MV-4-11 (cell line): ENCODE measurements around the gene FYCO1.

Experiments used
- DNase-seq: peaks from one replicate; lab custom pipeline; 2025; lab: John Stamatoyannopoulos, UW

Gene FYCO1

GRCh38 chr3:45965253-45965652 is 30.4 kb downstream of the FYCO1 start:
- no peak for DNase-seq

- DNase-seq, result no peak
Observed at GRCh38 chr3:45964139-45964538, 31.5 kb downstream of the FYCO1 start.

- DNase-seq, result no peak
Observed at GRCh38 chr3:45962033-45962432, 33.6 kb downstream of the FYCO1 start.

DNA sequence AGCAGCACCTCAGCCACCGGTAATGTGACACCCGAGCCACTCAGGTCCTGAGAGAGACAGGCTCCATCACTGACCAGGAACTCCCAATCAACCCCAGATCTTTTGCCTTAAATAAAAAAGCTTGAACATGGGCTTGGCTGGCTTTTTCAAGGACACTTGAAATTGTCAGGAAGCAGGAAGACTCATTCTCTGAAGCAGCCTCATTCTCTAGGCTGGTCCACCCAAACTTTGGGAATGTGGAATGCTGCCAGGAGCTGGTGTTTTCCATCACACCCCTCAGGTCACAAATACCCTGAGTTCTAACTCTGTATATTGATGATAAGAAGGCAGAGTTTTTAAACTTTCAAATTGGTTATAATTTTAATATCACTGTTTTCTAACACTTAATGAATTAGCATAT is 35.3 kb downstream of the FYCO1 start:
- DNase-seq, result no peak

DNA sequence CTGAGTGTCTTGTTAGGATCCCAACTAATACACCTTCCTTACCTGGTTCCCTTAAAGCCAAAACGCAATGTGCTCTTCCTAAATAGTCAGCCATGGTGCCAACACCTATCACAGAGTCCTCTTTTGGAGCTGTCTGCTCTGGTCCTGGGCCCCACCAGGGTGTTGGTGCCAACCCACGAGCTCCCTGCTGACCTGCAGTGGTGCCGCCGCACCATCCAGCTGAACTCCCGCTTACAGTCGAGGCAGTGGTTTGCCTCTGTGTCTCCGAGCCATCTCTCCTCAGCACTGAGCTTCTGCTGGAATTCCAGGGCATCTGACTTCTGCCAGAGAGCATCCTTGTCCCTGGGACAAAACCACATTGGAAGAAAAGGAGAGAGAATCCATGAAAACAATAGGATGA is 36.4 kb downstream of the FYCO1 start:
- no peak for DNase-seq

DNA sequence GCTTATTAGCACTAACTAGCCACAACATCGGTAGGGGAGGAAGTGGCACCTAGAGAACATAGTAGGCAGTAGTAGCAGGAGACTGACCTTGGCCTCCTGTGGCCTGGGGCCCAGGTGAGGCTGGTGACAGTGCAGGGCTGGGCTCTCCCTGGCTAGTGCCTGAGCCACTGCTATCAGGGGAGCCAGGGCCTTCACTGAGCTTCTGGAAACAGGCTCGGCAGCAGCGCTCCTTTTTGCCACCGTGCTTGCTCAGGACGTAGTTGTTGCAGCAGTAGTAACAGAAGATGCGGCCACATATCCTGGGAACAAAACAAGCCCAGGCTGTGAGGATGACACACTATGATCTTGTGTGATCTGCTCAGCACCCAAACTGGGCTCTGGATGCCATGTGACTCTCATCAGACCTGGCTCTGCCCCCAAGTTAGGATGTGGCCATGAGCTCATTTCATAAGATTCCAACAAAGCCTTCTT is 37.3 kb downstream of the FYCO1 start:
- no peak for DNase-seq

GRCh38 chr3:45957586-45957985 is 38.0 kb downstream of the FYCO1 start:
- DNase-seq, result no peak

GRCh38 chr3:45955706-45956105 is 39.9 kb downstream of the FYCO1 start:
- no peak for DNase-seq

DNA sequence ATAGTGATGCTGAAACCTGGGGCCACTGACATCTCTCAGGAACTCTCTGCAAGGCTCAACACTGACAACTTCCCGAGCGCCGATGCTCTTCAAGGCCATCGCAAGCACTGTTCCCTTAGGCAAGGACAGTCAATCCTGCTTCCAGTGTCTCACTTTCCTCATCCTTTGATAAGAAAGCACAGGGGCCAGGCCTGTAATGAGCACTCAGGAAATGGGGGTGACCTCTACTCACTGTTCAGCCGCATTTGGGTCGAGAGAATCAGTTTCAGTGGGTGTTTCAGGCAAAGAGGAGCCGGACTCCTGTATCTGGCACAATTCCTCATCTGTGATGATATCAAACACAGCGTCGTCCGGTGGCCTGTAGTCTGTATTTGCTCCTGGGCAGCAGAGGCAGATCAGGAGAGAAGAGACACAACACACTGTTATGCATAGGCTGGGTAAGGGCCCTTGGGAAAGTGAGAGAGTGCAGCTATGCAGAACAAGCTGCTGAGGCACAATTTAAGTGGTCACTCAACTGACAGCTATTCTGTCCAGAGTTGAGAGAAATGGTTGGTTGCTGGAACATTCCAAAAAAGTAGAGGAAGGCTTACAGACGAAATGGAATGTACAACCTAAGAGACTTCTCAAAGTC is 40.5 kb downstream of the FYCO1 start:
- no peak for DNase-seq

DNA sequence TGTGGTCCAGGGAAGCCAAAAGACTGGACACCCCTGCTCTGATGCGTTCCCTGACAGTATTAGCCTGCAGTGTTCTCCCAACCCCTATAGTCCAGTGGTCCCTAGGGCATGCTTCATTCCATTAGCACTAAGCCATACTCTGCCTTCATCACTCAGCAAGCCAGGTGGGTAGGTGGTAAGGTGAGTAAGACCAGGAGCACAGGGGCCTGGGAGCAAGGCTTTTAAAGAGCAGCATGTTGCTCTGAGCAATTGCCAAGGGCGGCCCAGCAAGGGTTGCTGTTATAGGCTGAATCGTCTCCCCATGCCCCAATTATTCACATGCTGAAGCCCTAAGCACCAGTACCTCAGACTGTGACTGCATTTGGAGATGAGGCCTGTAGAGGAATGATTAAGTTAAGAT is 41.3 kb downstream of the FYCO1 start:
- no peak for DNase-seq

- no peak for DNase-seq
Observed at GRCh38 chr3:45953536-45953935, 42.1 kb downstream of the FYCO1 start.

DNA sequence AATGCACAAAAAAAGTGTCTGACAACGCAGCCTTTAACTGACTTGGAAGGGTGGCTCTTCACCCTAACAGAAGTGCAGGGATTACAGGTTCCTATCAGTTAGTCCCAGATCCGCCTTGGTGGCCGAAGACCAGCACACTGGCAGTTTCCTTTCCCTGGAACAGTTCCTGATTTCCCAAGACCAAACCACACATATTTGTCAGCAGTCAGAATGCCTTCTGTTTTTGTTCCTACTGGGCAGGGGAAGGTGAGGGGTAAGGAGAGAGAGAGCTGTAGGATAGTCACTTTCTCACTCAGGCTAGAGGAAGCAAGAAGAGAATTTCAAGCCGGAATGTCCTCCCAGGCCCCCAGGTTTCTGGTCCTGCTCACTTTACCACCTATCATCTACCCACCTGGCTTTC is 43.2 kb downstream of the FYCO1 start:
- DNase-seq, result no peak

- DNase-seq, result no peak
Observed at GRCh38 chr3:45951946-45952345, 43.7 kb downstream of the FYCO1 start.

DNA sequence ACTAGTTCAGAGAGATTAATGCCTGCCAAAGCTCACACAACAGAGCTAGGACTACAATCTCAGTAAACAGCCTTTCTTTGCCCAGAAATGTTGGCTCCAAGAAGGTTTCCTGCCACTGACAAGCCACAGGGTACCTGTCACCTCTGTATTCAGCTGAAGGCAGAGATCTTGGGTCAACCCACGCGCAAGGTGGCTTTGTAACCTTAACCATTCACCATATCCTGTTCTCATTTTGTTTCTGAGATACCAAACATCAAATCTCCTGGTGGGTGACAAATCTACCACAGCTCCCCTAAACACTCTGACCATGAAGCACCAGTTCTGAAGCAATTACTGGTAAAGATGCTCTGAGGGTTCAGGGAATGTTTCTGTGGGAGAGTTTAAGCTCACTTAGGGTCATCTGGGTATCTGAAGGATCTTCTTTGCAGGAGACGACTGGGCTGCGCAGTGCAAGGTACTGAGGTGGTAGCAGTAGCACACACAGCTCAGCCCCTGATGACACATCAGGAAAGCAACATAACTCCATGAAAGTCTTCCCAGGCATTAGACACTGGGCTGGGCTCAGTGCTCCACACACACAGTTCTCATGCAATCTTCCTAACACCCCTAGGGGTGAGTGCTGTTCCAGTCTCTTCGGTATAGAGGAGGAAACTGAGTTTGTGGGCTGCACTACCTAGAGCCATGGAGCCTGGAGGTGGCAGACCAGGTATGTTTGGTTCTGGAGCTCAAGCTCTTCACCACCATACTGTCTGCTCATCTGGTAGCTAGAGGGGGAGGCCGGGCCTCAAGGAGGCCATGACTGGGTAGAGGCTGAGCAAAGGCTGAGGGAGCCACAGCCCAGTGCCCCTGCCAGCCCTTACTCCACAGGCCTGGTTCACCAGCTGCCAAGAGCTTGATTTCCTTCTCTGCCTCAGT is 44.7 kb downstream of the FYCO1 start:
- DNase-seq, result no peak

DNA sequence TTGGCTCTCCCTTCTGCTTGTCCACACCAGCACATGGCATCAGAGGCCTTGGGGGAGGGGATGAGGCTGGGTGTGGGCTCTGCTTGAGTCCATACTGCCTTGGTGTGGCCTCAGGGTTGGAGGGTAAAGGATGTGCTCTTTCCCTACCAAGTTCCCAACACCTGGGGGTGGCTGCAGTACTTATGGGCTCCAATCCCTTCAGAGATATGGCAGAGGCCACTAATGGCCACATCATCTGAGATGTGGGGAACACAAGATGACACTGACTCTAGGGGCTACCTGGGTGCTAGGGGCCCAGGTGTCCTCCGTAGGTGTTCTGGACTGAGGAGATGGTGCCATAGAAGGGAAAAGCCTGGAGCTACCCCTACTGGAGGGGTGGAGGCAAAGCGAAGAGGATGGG is 45.5 kb downstream of the FYCO1 start:
- no peak for DNase-seq

DNA sequence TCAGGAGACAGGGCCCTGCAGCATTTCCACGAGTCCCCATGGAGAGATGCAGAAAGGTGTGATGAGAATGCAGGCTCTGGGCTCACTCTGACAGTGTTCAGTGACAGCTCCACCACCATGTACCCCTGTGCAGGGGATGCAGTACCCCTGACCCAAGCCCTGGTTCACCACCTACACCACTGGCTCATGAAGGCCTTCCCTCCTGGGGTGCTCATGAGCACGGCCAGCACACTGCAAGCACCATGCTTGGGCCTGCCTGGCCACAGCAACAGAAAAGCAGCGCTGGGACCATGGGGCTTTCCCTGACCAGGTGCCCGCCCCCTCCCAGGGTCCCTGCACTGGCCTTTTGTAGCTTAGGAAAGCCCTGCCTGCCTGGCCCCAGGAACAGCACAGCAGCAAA is 46.2 kb downstream of the FYCO1 start:
- no peak for DNase-seq

DNA sequence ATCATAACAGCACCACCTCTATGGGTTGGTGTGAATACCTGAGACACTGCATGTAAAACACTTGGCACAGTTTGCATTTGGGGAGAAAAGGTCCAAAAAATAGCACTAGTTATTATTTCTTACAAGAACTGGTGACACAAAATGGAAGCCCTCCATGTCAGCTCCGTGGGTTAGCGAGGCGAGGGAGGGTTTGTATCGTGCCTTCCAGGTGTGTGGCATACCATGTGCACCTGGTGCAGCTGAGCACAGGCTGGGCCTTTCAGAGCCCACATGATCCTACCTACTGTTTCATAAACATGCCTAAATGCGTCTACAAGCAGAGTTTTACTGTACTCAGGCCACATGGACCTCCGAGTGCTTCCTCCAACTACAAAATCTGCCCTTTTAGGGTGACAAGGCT is 46.7 kb downstream of the FYCO1 start:
- no peak for DNase-seq

DNA sequence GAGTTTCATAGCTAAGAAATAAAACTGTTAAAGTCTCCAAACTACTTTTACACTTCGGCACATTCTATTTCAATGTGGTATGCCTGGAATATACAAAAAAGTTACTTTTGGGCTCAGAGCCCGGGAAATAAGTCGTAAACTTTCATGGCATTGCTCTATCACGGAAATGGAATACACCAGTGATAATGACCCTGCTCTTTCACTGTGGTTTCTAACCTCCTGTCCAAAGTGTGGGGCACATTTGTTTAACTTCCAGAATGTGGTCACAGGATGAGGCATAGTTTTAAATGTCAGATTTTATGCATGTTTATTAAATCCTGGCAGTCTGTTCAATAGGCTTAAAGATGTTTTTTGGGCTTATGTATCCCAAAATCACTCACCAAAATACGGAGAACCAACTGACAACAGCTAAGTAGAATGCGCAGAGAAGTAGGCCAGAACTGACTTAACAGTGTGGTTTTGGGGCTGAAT is 47.3 kb downstream of the FYCO1 start:
- DNase-seq, result no peak

- DNase-seq, result no peak
Observed at GRCh38 chr3:45947361-45947760, 48.3 kb downstream of the FYCO1 start.

DNA sequence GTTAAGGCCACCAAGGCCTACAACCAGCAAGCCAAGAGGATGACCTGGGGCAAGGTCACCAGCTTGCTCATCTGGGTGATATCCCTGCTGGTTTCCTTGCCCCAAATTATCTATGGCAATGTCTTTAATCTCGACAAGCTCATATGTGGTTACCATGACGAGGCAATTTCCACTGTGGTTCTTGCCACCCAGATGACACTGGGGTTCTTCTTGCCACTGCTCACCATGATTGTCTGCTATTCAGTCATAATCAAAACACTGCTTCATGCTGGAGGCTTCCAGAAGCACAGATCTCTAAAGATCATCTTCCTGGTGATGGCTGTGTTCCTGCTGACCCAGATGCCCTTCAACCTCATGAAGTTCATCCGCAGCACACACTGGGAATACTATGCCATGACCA is 48.7 kb downstream of the FYCO1 start:
- no peak for DNase-seq

DNA sequence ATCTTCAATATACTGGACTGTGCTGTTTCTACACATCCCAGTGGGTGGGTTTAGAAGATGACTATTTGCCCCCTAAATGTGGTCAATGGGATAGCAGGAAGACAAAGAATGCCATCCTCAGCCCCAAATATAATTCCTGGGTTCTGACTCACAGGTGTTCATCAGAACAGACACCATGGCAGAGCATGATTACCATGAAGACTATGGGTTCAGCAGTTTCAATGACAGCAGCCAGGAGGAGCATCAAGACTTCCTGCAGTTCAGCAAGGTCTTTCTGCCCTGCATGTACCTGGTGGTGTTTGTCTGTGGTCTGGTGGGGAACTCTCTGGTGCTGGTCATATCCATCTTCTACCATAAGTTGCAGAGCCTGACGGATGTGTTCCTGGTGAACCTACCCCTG is 49.3 kb downstream of the FYCO1 start:
- DNase-seq, result no peak

- no peak for DNase-seq
Observed at GRCh38 chr3:45944830-45945620, 50.6 kb downstream of the FYCO1 start.
